Measurements from ENCODE around the gene SFRP5. TPM values are rescaled to one million over a fixed set of nuclear protein-coding genes. Genes with fewer than 3 reads are reported as not detected.

The SFRP5 gene
- total RNA-seq, result 0.36 TPM in 1 of 2 replicates, not detected in the other

DNA sequence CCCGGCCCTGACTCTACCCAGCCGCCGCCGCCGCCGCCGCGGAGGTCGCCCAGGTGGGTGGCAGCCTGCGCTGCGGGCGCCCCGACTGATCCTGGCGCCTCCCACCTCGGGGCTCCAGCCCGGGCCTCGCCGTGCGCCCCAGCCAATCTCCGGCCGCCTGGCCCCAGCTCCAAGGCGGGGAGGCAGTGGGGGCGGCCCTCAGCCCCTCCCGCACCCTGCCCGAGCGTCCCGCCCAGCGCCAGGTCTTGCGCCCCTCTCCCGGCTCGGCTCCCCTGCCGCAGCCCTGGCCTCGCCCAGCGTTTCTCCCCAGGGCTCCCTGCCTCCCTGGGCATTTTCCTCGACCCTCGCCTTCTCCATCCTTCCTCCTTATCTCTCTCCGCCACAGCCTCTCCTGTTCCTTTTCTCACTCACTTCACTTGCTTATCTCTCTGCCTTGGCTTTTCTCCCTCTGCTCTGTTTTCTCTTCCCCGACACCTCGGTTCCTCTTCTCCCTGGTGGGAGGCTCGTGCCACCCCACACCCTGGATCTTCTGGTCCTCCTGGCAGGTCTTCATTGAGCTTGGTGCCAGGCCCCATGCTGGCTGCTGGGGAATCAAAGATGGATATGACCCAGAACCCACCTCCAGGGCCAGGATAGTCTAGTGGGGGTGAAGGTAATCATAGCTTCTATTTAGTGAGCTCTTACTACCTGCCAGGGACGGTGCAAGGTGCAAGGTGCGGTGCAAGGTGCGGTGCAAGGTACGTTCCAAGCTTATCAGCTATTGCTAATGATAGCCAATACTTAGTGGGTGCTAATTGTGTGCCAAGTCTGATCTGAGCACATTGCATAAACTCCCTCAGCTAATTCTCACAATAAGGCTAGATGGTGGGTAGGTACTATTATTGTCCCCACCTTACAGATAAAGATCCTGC is at the start of gene SFRP5:
TSS of gene SFRP5 (minus strand) at position 87 of the 911 bp plus-strand sequence. CDS start 166 bp downstream, outside the sequence.

GRCh38 chr10:97736902-97737769 is 34.7 kb downstream of the SFRP5 start, which contains the start of gene ZFYVE27:
TSS of gene ZFYVE27 (plus strand) at chr10:97737128. CDS start at chr10:97738478, 1,350 bp downstream.

Other genes with a start within 250 kb of the SFRP5 start
- 0.33 and 1.1 TPM in 2 replicates for gene ANKRD2, start 199.2 kb downstream of the SFRP5 start, total RNA-seq
- 0.43 and 1.4 TPM in 2 replicates for gene HOGA1, start 187.6 kb downstream of the SFRP5 start, total RNA-seq
- 0.13 TPM in 1 of 2 replicates, not detected in the other for gene C10orf62, start 182.3 kb downstream of the SFRP5 start, total RNA-seq
- 6.9 and 11.3 TPM in 2 replicates for gene MORN4, start 138.5 kb downstream of the SFRP5 start, total RNA-seq
- 21.6 and 24.0 TPM in 2 replicates for gene PI4K2A, start 131.3 kb downstream of the SFRP5 start, total RNA-seq
- 18.1 and 19.8 TPM in 2 replicates for gene AVPI1, start 84.8 kb downstream of the SFRP5 start, total RNA-seq
- gene MARVELD1, start 58.3 kb downstream of the SFRP5 start, total RNA-seq, result 46.2 and 47.6 TPM in 2 replicates
- gene ZFYVE27, start 34.9 kb downstream of the SFRP5 start, total RNA-seq, result 24.2 and 31.7 TPM in 2 replicates
- gene GOLGA7B, start 77.8 kb upstream of the SFRP5 start, total RNA-seq, result under 0.01 and 0.03 TPM in 2 replicates